Fibroblast of skin of right quadriceps (primary cell): ENCODE data around the gene CTDSP1.

ENCODE experiments used
- DNase-seq: peaks from one replicate; pipeline ENCODE4 v3.0.0-alpha.2; 2013

Gene CTDSP1

GRCh38 chr2:218399391-218400166 is at the start of gene CTDSP1:
Gene CTDSP1, plus strand, starts transcription at chr2:218399868. Its CDS starts 223 bp downstream, at chr2:218400091.
- peak; percentile 98 for DNase-seq

GRCh38 chr2:218354045-218354444 is 45.6 kb upstream of the CTDSP1 start:
- no peak for DNase-seq

GRCh38 chr2:218354850-218355443 is 44.7 kb upstream of the CTDSP1 start:
- DNase-seq: no peak

- DNase-seq: no peak
Measured at GRCh38 chr2:218357236-218358177, 42.2 kb upstream of the CTDSP1 start.

GRCh38 chr2:218360453-218360852 is 39.2 kb upstream of the CTDSP1 start:
- DNase-seq: no peak

- no peak for DNase-seq
Measured at GRCh38 chr2:218362606-218363005, 37.1 kb upstream of the CTDSP1 start.

GRCh38 chr2:218363736-218364135 is 35.9 kb upstream of the CTDSP1 start:
- DNase-seq: no peak

GRCh38 chr2:218364196-218364595 is 35.5 kb upstream of the CTDSP1 start:
- DNase-seq: no peak

- DNase-seq: no peak
Measured at GRCh38 chr2:218366621-218367414, 32.9 kb upstream of the CTDSP1 start.

GRCh38 chr2:218367415-218368149 is 32.1 kb upstream of the CTDSP1 start:
- peak; percentile 60 for DNase-seq

- no peak for DNase-seq
Measured at GRCh38 chr2:218368150-218368528, 31.5 kb upstream of the CTDSP1 start.

- DNase-seq: no peak
Measured at GRCh38 chr2:218368621-218369153, 31.0 kb upstream of the CTDSP1 start.

GRCh38 chr2:218369330-218369729 is 30.3 kb upstream of the CTDSP1 start:
- no peak for DNase-seq

- peak; percentile 39 for DNase-seq
Measured at GRCh38 chr2:218370410-218371063, 29.1 kb upstream of the CTDSP1 start.

GRCh38 chr2:218371983-218372350 is 27.7 kb upstream of the CTDSP1 start:
- DNase-seq: no peak

- no peak for DNase-seq
Measured at GRCh38 chr2:218374795-218375194, 24.9 kb upstream of the CTDSP1 start.

- peak; percentile 89 for DNase-seq
Measured at GRCh38 chr2:218375212-218375611, 24.5 kb upstream of the CTDSP1 start.

- no peak for DNase-seq
Measured at GRCh38 chr2:218378053-218378452, 21.6 kb upstream of the CTDSP1 start.

GRCh38 chr2:218381916-218382366 is 17.7 kb upstream of the CTDSP1 start, which contains the start of gene SLC11A1:
Gene SLC11A1, plus strand, starts transcription at chr2:218382273. Its CDS starts 96 bp downstream, at chr2:218382369.
- no peak for DNase-seq

- no peak for DNase-seq
Measured at GRCh38 chr2:218382785-218383184, 16.9 kb upstream of the CTDSP1 start.
